ENCODE results near the gene PJA2. TPM values are rescaled to one million over a fixed set of nuclear protein-coding genes. Genes with fewer than 3 reads are reported as not detected.

The PJA2 gene
- polyA plus RNA-seq, 3 donors: 36.2 to 74.1 (median 49.7) TPM

GRCh38 chr5:109347252-109347888 is 62.4 kb downstream of the PJA2 start:
- Histone ChIP-seq H3K27me3 (ENCODE audit: control insufficient read depth in 2 of 2, insufficient read depth in 2 of 2, low read length in 2 of 2) (no peaks in the 10 kb centered on the region), H3K4me1 (ENCODE audit: control insufficient read depth in 1 of 2, insufficient read depth in 2 of 2, low read length in 2 of 2) (no peaks in the 10 kb centered on the region), H4K20me1 (ENCODE audit: insufficient read depth, low read length) (peaks cover 60% of the 10 kb centered on the region), H3K4me3 (replicated peaks in 1 of 3; ENCODE audit: low read depth in 2 of 3, low read length in 3 of 3) (no peak overlapping the region), H3K79me2 (ENCODE audit: insufficient read depth, low read length) (peaks cover 3% of the 10 kb centered on the region), H2AFZ (ENCODE audit: insufficient read depth, low read depth, low read length, poor library complexity, severe bottlenecking) (no peak overlapping the region), H3K36me3 (replicated peaks in 1 of 2; ENCODE audit: control insufficient read depth in 1 of 2, insufficient read depth in 2 of 2, low read length in 2 of 2) (peaks cover 62 to 88% of the 10 kb centered on the region in 2 donors), H3K9ac (ENCODE audit: insufficient read depth, low read length, poor library complexity, severe bottlenecking) (no peak overlapping the region), H3K4me2 (replicated peaks; ENCODE audit: extremely low read depth, low read length, poor library complexity, severe bottlenecking) (no peak overlapping the region), H3K9me3 (replicated peaks in 1 of 2; ENCODE audit: control insufficient read depth in 1 of 2, insufficient read depth in 1 of 2, low read length in 2 of 2) (no peaks in the 10 kb centered on the region), H3K27ac (ENCODE audit: low read depth in 1 of 2, low read length in 2 of 2) (peak overlapping the region in 1 of 2 donors; percentile 52)
- Mint-ChIP-seq H3K36me3 (peaks cover 54 to 72% of the 10 kb centered on the region in 2 donors), H3K4me3 (no peak overlapping the region), H3K27me3 (ENCODE audit: low read depth in 3 of 3) (no peaks in the 10 kb centered on the region), H3K9me3 (no peaks in the 10 kb centered on the region), H3K27ac (peak overlapping the region in 4 of 7 donors; percentile 19 to 56 (median 36)), H3K4me1 (no peaks in the 10 kb centered on the region)
- TF ChIP-seq CTCF (IDR thresholded peaks at IDR 0.05): no peak
- intact Hi-C loops (cut with micrococcal nuclease): no loop called here
- DNase-seq: no peak

DNA sequence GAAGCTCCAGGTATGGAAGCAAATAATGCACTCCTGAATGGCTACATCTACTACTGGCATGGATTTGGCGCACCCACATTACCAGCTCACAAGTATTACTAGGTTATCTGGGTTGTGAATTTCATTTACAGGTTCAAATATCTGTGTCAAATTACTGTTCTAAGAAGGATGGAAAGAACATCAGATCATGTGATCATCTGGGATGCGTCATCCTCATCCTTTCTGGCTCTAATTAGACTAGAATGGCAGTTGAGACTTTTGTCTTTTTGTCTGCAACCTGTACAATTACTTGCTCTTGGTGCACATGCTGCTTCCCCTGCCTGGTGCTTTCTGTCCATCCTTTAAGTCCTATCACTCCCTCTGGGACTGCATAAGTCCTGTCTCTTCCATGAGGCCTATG is 64.1 kb downstream of the PJA2 start:
- Mint-ChIP-seq H3K4me1 (no peaks in the 10 kb centered on the region), H3K36me3 (peaks cover 48 to 63% of the 10 kb centered on the region in 2 donors), H3K27me3 (ENCODE audit: low read depth in 3 of 3) (no peaks in the 10 kb centered on the region), H3K9me3 (no peaks in the 10 kb centered on the region), H3K4me3 (no peak overlapping the region), H3K27ac (peak overlapping the region in 1 of 7 donors; percentile 43)
- Histone ChIP-seq H3K9me3 (replicated peaks in 1 of 2; ENCODE audit: control insufficient read depth in 1 of 2, insufficient read depth in 1 of 2, low read length in 2 of 2) (no peaks in the 10 kb centered on the region), H3K4me2 (replicated peaks; ENCODE audit: extremely low read depth, low read length, poor library complexity, severe bottlenecking) (no peak overlapping the region), H3K4me3 (replicated peaks in 1 of 3; ENCODE audit: low read depth in 2 of 3, low read length in 3 of 3) (no peak overlapping the region), H3K9ac (ENCODE audit: insufficient read depth, low read length, poor library complexity, severe bottlenecking) (no peak overlapping the region), H3K4me1 (ENCODE audit: control insufficient read depth in 1 of 2, insufficient read depth in 2 of 2, low read length in 2 of 2) (no peaks in the 10 kb centered on the region), H3K27ac (ENCODE audit: low read depth in 1 of 2, low read length in 2 of 2) (no peak overlapping the region), H3K79me2 (ENCODE audit: insufficient read depth, low read length) (peaks cover 3% of the 10 kb centered on the region), H3K27me3 (ENCODE audit: control insufficient read depth in 2 of 2, insufficient read depth in 2 of 2, low read length in 2 of 2) (no peaks in the 10 kb centered on the region), H4K20me1 (ENCODE audit: insufficient read depth, low read length) (peaks cover 49% of the 10 kb centered on the region), H3K36me3 (replicated peaks in 1 of 2; ENCODE audit: control insufficient read depth in 1 of 2, insufficient read depth in 2 of 2, low read length in 2 of 2) (peaks cover 59 to 73% of the 10 kb centered on the region in 2 donors), H2AFZ (ENCODE audit: insufficient read depth, low read depth, low read length, poor library complexity, severe bottlenecking) (no peak overlapping the region)
- DNase-seq: no peak
- intact Hi-C loops (cut with micrococcal nuclease): no loop called here
- TF ChIP-seq CTCF (IDR thresholded peaks at IDR 0.05): no peak
- WGBS (ENCODE audit: insufficient coverage): 100% methylated on average over 1 of the region's 2 CpGs

All from CD14-positive monocyte (primary cell).